CD8-positive, alpha-beta memory T cell (primary cell): ENCODE data around the gene SH3TC2. TPM values are rescaled to one million over a fixed set of nuclear protein-coding genes. Genes with fewer than 3 reads are reported as not detected.

Experiments
- CTCF ChIA-PET: fragments of 350-600 bp; sonication (Branson Sonifier 250); formaldehyde crosslinking; loops from one replicate; lab custom pipeline; 2021; ENCODE audit warnings: antibody characterized with exemption; lab: Charles Lee
- POLR2A ChIA-PET: fragments of 350-600 bp; sonication (Branson Sonifier 250); formaldehyde crosslinking; loops from one replicate; lab custom pipeline; 2021; ENCODE audit warnings: antibody characterized with exemption; lab: Charles Lee
- DNase-seq, 5 donors: peaks; one replicate each; pipeline versions ENCODE4 v3.0.0 to v3.0.0-alpha.2; 2020 to 2022; ENCODE audit warnings: mixed read lengths in 1 of 5
- H3K27ac ChIP-seq: one replicate; pipeline ENCODE4 v1.7.0; 2013; ENCODE audit warnings: low read depth, mild to moderate bottlenecking, low read length, moderate library complexity
- H3K27me3 ChIP-seq: 2 replicates; pipeline ENCODE4 v1.7.0; 2013; ENCODE audit warnings: low read length, mild to moderate bottlenecking; ENCODE audit not compliant: insufficient read depth, poor library complexity, severe bottlenecking
- H3K36me3 ChIP-seq: 2 replicates; pipeline ENCODE4 v1.7.0; 2013; ENCODE audit warnings: mild to moderate bottlenecking, low read length, moderate library complexity; ENCODE audit not compliant: insufficient read depth
- H3K4me1 ChIP-seq: 2 replicates; pipeline ENCODE4 v1.7.0; 2013; ENCODE audit warnings: mild to moderate bottlenecking, low read length, moderate library complexity; ENCODE audit not compliant: insufficient read depth
- H3K4me3 ChIP-seq: 2 replicates; pipeline ENCODE4 v1.7.0; 2013; ENCODE audit warnings: mild to moderate bottlenecking, low read length
- H3K9me3 ChIP-seq: 2 replicates; pipeline ENCODE4 v1.7.0; 2013; ENCODE audit warnings: mild to moderate bottlenecking, low read length
- H3K27ac Mint-ChIP-seq, 8 donors: one replicate each; pipeline ENCODE4 v1.8.0; 2020 to 2021; ENCODE audit warnings: mixed read lengths in 8 of 8, mild to moderate bottlenecking in 6 of 8, inconsistent platforms in 3 of 8, moderate library complexity in 3 of 8
- H3K27me3 Mint-ChIP-seq, 2 donors: one replicate each; pipeline ENCODE4 v1.8.0; 2020 to 2021; ENCODE audit warnings: mixed read lengths in 2 of 2, mild to moderate bottlenecking in 1 of 2, moderate library complexity in 1 of 2
- H3K36me3 Mint-ChIP-seq, 3 donors: one replicate each; pipeline ENCODE4 v1.8.0; 2020 to 2021; ENCODE audit warnings: mixed read lengths in 3 of 3, inconsistent platforms in 1 of 3, mild to moderate bottlenecking in 1 of 3
- H3K4me1 Mint-ChIP-seq, 3 donors: one replicate each; pipeline ENCODE4 v1.8.0; 2020 to 2021; ENCODE audit warnings: mixed read lengths in 3 of 3, inconsistent platforms in 1 of 3, mild to moderate bottlenecking in 1 of 3
- H3K4me3 Mint-ChIP-seq, 7 donors: one replicate each; pipeline ENCODE4 v1.8.0; 2020 to 2021; ENCODE audit warnings: mixed read lengths in 7 of 7, mild to moderate bottlenecking in 6 of 7, moderate library complexity in 4 of 7, inconsistent platforms in 2 of 7
- H3K9me3 Mint-ChIP-seq, 5 donors: one replicate each; pipeline ENCODE4 v1.8.0; 2020 to 2022; ENCODE audit warnings: mixed read lengths in 5 of 5, mild to moderate bottlenecking in 3 of 5, moderate library complexity in 2 of 5, inconsistent platforms in 1 of 5
- polyA plus RNA-seq: library from polyadenylated mRNA; unstranded; fragments of 300-500 nt; fragmentation: Illumina TruSeq; gene quantifications from one replicate; pipeline ENCODE4 v1.2.3, GENCODE V29; 2021
- total RNA-seq, 2 experiments: library from RNA; stranded (reverse); gene quantifications; one replicate each; pipeline ENCODE4 v1.2.3, GENCODE V29; 2021

Gene SH3TC2
- total and polyA plus RNA-seq, 3 experiments from 2014 or later = not detected

DNA sequence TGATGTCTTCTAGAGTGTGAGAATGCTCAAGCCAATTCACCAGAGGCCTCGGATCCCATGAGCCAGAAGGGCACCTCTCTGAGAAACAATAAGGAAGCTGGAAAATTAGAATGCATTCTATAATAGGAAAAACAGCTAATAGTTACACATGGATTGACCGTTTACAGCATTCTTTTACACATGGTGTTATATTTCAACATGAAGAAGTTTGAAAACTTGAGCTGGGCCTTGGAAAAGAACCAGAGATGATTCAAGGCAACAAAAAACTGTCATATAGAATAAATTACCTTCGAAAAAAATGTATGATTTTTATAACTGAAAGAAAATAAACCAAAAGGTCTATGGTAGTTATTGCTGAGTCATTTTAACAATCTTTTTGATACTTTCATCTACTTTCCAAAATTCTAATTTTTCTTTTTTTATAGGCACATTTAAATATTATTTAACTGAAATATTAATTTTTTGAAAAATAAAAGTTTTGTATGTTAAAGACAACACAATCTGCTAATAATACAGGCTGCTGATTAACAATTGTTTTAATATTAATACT, 6.2 kb downstream of the SH3TC2 start:
- Mint-ChIP-seq H3K4me3 (no peak overlapping the region), H3K9me3 (peaks cover 0 to 10% (median 0%) of the 10 kb centered on the region in 5 donors), H3K4me1 (no peaks in the 10 kb centered on the region), H3K27me3 (peaks cover 9 to 27% of the 10 kb centered on the region in 2 donors), H3K27ac (no peak overlapping the region), H3K36me3 (peaks cover 0 to 4% (median 0%) of the 10 kb centered on the region in 3 donors)
- Histone ChIP-seq H3K27me3 (no peaks in the 10 kb centered on the region), H3K36me3 (no peaks in the 10 kb centered on the region), H3K27ac (no peak overlapping the region), H3K4me1 (no peaks in the 10 kb centered on the region), H3K9me3 (no peaks in the 10 kb centered on the region), H3K4me3 (no peak overlapping the region)
- POLR2A ChIA-PET = no interaction called here
- DNase-seq = no peak
- CTCF ChIA-PET = interaction anchor here (1.1 to 1.7 kb wide), 2 partner anchors 10 to 21 kb away, joined by 3 to 4 read pairs; no protein-coding TSS in a partner anchor

DNA sequence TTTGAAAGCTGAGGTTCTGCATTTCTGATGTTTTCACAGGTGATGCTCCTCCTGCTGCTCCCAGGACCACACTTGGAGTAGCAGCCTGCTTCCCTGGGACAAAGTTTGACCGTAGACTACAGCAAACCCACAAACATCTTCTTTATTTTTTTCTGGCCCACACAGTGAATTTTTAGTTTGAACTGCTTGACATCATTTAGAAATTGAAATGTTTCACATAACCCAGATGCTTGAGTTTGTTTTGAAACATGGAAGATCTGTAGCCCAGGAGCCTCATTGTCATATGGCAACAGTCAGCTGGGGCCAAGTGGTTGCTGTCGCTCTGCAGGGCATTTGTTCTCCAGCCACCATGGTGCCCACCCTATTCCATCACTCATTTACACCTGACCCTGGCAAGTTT, 8.4 kb downstream of the SH3TC2 start:
- H3K27me3 ChIP-seq = no peaks in the 10 kb centered on the region
- H3K4me3 ChIP-seq = no peak overlapping the region
- no peaks in the 10 kb centered on the region for H3K36me3 ChIP-seq
- no peaks in the 10 kb centered on the region for H3K9me3 ChIP-seq
- no peak overlapping the region for H3K27ac ChIP-seq
- Mint-ChIP-seq H3K27me3 (peaks cover 8 to 15% of the 10 kb centered on the region in 2 donors), H3K9me3 (peaks cover 0 to 10% (median 0%) of the 10 kb centered on the region in 5 donors), H3K4me1 (no peaks in the 10 kb centered on the region), H3K4me3 (no peak overlapping the region), H3K36me3 (peaks cover 0 to 4% (median 0%) of the 10 kb centered on the region in 3 donors), H3K27ac (no peak overlapping the region)
- ChIA-PET CTCF (no interaction called here), POLR2A (no interaction called here)
- no peaks in the 10 kb centered on the region for H3K4me1 ChIP-seq
- DNase-seq = no peak

DNA sequence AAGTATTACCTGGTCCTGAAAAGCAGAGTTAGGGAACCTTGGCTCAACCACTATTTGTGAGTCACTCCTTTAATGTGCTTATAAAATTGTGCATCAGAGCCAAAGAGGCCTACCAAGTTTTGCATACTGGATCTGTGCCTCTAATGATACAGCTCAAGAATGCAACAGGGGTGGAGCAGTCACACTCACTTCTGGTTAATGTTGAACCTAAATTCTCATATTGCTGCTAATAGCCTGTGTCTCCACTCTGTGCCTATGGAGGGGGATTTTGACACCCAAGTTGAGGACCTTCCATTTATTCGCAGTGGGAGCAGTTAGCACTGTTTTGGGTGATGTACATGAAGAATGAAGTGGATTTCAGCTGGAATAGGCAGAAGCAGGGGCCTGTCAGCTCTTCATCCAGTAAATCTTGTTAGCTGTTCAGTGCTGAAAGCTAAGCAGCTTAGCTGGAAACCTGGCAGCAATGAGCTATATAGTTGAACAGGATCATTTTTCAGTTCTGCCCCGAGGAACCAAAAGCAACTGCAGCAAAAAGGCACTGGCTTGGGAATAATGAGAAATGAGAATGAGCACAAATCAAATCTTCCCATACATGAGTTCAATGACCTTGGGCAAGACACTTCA, 9.7 kb downstream of the SH3TC2 start:
- POLR2A ChIA-PET = no interaction called here
- peaks cover 2 to 20% of the 10 kb centered on the region in 2 donors for H3K27me3 Mint-ChIP-seq
- no peak overlapping the region for H3K4me3 Mint-ChIP-seq

DNA sequence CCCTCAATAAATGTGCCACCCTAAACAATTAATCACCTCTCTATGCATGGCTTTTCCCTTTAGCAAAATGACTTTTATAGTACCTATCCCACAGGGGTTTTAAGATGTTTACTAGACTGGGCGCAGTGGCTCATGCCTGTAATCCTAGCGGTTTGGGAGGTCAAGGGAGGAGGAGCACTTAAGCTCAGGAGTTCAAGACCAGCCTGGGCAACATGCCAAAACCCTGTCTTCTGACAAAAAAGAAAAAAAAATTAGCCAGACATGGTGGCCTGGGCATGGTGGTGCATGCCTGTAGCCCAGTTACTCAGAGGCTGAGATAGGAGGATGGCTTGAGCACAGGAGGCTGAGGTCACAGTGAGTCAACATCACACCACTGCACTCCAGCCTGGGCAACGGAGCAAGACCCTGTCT, 13.5 kb downstream of the SH3TC2 start:
- Histone ChIP-seq H3K27ac (no peak overlapping the region), H3K4me1 (no peaks in the 10 kb centered on the region), H3K27me3 (no peaks in the 10 kb centered on the region), H3K36me3 (no peaks in the 10 kb centered on the region), H3K4me3 (no peak overlapping the region), H3K9me3 (no peaks in the 10 kb centered on the region)
- POLR2A ChIA-PET = no interaction called here
- CTCF ChIA-PET = interaction anchor here (1.4 to 1.5 kb wide), 2 partner anchors 10 to 11 kb away, joined by 4 to 7 read pairs; no protein-coding TSS in a partner anchor
- Mint-ChIP-seq H3K27ac (no peak overlapping the region), H3K4me1 (no peaks in the 10 kb centered on the region), H3K36me3 (no peaks in the 10 kb centered on the region), H3K4me3 (no peak overlapping the region), H3K9me3 (no peaks in the 10 kb centered on the region), H3K27me3 (peaks cover 7 to 35% of the 10 kb centered on the region in 2 donors)
- no peak for DNase-seq

More for the DNA sequence above, 9.7 kb downstream of the SH3TC2 start:
- H3K36me3 ChIP-seq = no peaks in the 10 kb centered on the region
- peaks cover 0 to 3% (median 0%) of the 10 kb centered on the region in 5 donors for H3K9me3 Mint-ChIP-seq
- peaks cover 0 to 4% (median 0%) of the 10 kb centered on the region in 3 donors for H3K36me3 Mint-ChIP-seq
- no peak for DNase-seq
- H3K27ac ChIP-seq = no peak overlapping the region
- H3K27me3 ChIP-seq = no peaks in the 10 kb centered on the region
- no peaks in the 10 kb centered on the region for H3K4me1 ChIP-seq
- CTCF ChIA-PET = no interaction called here
- no peak overlapping the region for H3K4me3 ChIP-seq
- H3K9me3 ChIP-seq = no peaks in the 10 kb centered on the region
- no peaks in the 10 kb centered on the region for H3K4me1 Mint-ChIP-seq
- H3K27ac Mint-ChIP-seq = no peak overlapping the region

DNA sequence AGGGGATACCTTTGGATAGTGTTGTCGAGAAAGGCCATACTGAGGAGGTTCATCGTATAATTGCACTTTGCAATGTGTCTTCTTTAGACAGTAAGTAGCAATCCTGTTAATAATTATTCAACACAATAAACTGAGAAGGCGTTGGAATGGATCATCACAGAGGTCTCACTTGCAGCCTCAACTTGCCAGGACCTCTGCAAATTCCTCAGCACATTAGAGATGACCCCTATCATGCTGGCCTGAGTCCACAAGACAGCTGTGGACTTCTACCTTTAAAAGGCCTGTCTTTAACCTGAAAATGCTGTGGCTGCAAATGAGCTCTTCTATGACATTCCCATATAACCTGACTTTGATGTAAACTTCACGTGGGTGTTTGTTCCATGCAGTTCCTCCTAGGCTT, 14.1 kb downstream of the SH3TC2 start:
- DNase-seq = no peak
- Histone ChIP-seq H3K4me1 (no peaks in the 10 kb centered on the region), H3K4me3 (no peak overlapping the region), H3K9me3 (no peaks in the 10 kb centered on the region), H3K36me3 (no peaks in the 10 kb centered on the region), H3K27ac (no peak overlapping the region), H3K27me3 (no peaks in the 10 kb centered on the region)
- H3K36me3 Mint-ChIP-seq = no peaks in the 10 kb centered on the region
- ChIA-PET POLR2A (no interaction called here), CTCF (interaction anchor here (1.4 to 1.5 kb wide), 2 partner anchors 10 kb away, joined by 4 to 7 read pairs; no protein-coding TSS in a partner anchor)
- no peak overlapping the region for H3K4me3 Mint-ChIP-seq
- peaks cover 7 to 35% of the 10 kb centered on the region in 2 donors for H3K27me3 Mint-ChIP-seq
- no peaks in the 10 kb centered on the region for H3K4me1 Mint-ChIP-seq
- H3K9me3 Mint-ChIP-seq = no peaks in the 10 kb centered on the region
- H3K27ac Mint-ChIP-seq = no peak overlapping the region

DNA sequence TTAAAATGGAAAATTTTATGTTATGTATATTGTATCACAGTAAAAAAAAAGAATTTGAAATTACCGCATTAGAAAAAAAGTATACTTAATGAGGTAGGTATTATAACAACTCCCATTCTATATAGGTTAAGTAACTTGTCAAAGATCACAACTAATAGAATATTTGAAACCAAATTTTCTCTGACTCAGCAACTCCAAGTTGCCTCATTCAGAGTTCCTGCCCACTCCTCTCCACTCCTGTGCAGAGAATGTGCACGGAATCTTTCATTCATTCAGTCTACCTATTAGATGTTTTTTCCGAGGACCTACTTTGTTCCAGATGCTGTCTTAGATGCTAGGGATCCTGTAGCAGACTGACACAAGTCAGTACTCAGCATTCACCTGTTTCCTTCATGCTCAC, 15.4 kb downstream of the SH3TC2 start:
- ChIA-PET POLR2A (no interaction called here), CTCF (no interaction called here)
- Mint-ChIP-seq H3K9me3 (no peaks in the 10 kb centered on the region), H3K27ac (no peak overlapping the region), H3K4me1 (no peaks in the 10 kb centered on the region), H3K36me3 (no peaks in the 10 kb centered on the region), H3K4me3 (no peak overlapping the region), H3K27me3 (peaks cover 7 to 35% of the 10 kb centered on the region in 2 donors)
- H3K4me1 ChIP-seq = no peaks in the 10 kb centered on the region
- H3K9me3 ChIP-seq = no peaks in the 10 kb centered on the region
- H3K4me3 ChIP-seq = no peak overlapping the region
- no peaks in the 10 kb centered on the region for H3K27me3 ChIP-seq
- DNase-seq = no peak
- no peak overlapping the region for H3K27ac ChIP-seq
- H3K36me3 ChIP-seq = no peaks in the 10 kb centered on the region

DNA sequence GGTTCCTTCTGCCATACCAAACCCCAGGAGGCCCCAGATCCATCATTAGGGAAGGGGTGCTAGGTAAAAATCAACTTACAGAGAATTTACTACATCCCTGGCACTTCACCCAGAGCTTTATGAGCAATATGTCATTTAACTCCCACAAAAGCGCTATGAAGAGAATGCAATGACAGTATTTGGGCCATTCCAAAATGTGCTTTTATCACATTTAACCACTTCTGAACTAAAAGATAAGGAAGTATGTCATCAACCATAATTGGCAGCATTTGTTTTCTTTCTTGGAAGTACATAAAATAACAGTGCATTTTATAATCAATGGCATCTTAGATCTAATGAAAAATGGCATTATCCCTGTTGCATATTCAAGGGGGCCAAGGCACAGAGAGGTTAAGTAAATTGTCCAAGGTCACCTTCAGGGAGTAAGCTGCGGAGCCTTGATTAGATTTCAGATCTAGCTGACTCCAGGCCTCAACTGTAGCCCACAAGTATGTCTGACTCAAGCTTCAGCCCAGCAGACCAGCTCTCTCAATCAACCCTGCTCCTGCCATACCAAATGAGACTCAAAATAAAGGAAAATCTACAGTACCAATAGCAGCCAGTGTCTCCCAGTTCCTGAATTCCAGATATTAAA, 16.5 kb downstream of the SH3TC2 start:
- Histone ChIP-seq H3K27me3 (no peaks in the 10 kb centered on the region), H3K4me3 (no peak overlapping the region), H3K9me3 (no peaks in the 10 kb centered on the region), H3K36me3 (no peaks in the 10 kb centered on the region), H3K4me1 (no peaks in the 10 kb centered on the region), H3K27ac (no peak overlapping the region)
- no peak for DNase-seq
- Mint-ChIP-seq H3K4me1 (no peaks in the 10 kb centered on the region), H3K4me3 (no peak overlapping the region), H3K27me3 (peaks cover 7 to 35% of the 10 kb centered on the region in 2 donors), H3K36me3 (no peaks in the 10 kb centered on the region), H3K27ac (peak overlapping the region in 1 of 8 donors; percentile 15), H3K9me3 (no peaks in the 10 kb centered on the region)
- POLR2A ChIA-PET = no interaction called here
- CTCF ChIA-PET = interaction anchor here (1.1 to 1.7 kb wide), 2 partner anchors 11 kb away, joined by 4 read pairs; no protein-coding TSS in a partner anchor

DNA sequence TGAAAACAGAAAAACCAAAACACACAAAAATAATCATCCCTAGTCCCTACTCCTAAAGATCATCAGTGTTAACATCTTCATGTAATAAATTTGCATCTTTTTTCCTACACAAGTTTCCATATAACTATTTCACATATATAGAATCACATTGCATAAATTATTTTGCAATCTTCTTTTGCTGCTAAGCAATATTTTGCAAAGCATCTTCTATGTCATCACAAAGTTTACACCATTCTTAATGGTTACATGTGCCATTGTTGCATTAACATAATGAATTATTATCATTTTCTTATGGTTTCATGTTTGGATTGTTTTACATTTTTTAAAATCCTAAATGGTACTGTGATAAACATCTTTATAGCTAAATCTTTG, 17.8 kb downstream of the SH3TC2 start:
- Mint-ChIP-seq H3K4me1 (no peaks in the 10 kb centered on the region), H3K27ac (no peak overlapping the region), H3K4me3 (no peak overlapping the region), H3K36me3 (no peaks in the 10 kb centered on the region), H3K9me3 (no peaks in the 10 kb centered on the region), H3K27me3 (peaks cover 7 to 35% of the 10 kb centered on the region in 2 donors)
- no peaks in the 10 kb centered on the region for H3K4me1 ChIP-seq
- no peaks in the 10 kb centered on the region for H3K36me3 ChIP-seq
- no peak overlapping the region for H3K27ac ChIP-seq
- no peak for DNase-seq
- CTCF ChIA-PET = interaction anchor here (1.3 kb wide), 1 partner anchor 10 kb away, joined by 4 read pairs; no protein-coding TSS in a partner anchor
- H3K4me3 ChIP-seq = no peak overlapping the region
- POLR2A ChIA-PET = no interaction called here
- no peaks in the 10 kb centered on the region for H3K27me3 ChIP-seq
- no peaks in the 10 kb centered on the region for H3K9me3 ChIP-seq
